GM23338 (cell line): ENCODE data around the gene LMO2. TPM values are rescaled to one million over a fixed set of nuclear protein-coding genes. Genes with fewer than 3 reads are reported as not detected.

Source experiments
- ATAC-seq: fragments of 200-7000 bp; cut with Tn5 transposase; 3 replicates; pipeline ENCODE4 v1.9.1; 2020
- DNase-seq: peaks from one replicate; pipeline ENCODE4 v3.0.0-alpha.2; 2015; ENCODE audit warnings: low spot score
- H2AFZ ChIP-seq: fragments of 200-600 bp; sonication (generic); 2 replicates; pipeline ENCODE4 v1.8.0; 2016; ENCODE audit warnings: antibody characterized with exemption, mild to moderate bottlenecking, moderate library complexity
- H3F3A ChIP-seq: fragments of 200-600 bp; sonication (generic); replicated peaks from 2 replicates; pipeline ENCODE4 v1.8.0; 2017; ENCODE audit warnings: antibody characterized with exemption, mixed run types, low read depth
- H3K27ac ChIP-seq: fragments of 200-600 bp; sonication (generic); 2 replicates; pipeline ENCODE4 v1.6.1; 2016; ENCODE audit warnings: low read depth
- H3K27me3 ChIP-seq: fragments of 200-600 bp; sonication (generic); 2 replicates; pipeline ENCODE4 v1.8.0; 2016; ENCODE audit warnings: mild to moderate bottlenecking, mixed run types, moderate library complexity; ENCODE audit not compliant: insufficient read depth
- H3K36me3 ChIP-seq: fragments of 200-600 bp; sonication (generic); 2 replicates; pipeline ENCODE4 v1.8.0; 2016; ENCODE audit warnings: mild to moderate bottlenecking; ENCODE audit not compliant: insufficient read depth
- H3K4me1 ChIP-seq: fragments of 200-600 bp; sonication (generic); 2 replicates; pipeline ENCODE4 v1.8.0; 2016; ENCODE audit warnings: mild to moderate bottlenecking, moderate library complexity; ENCODE audit not compliant: insufficient read depth
- H3K4me2 ChIP-seq: fragments of 200-600 bp; sonication (generic); 2 replicates; pipeline ENCODE4 v1.7.1; 2017; ENCODE audit warnings: mixed run types
- H3K4me3 ChIP-seq: fragments of 200-600 bp; sonication (generic); 2 replicates; pipeline ENCODE4 v1.6.1; 2016; ENCODE audit warnings: mixed run types
- H3K79me2 ChIP-seq: fragments of 200-600 bp; sonication (generic); replicated peaks from 2 replicates; pipeline ENCODE4 v1.8.0; 2017; ENCODE audit warnings: mild to moderate bottlenecking; ENCODE audit not compliant: insufficient read depth
- H3K9me2 ChIP-seq: fragments of 200-600 bp; sonication (generic); 2 replicates; pipeline ENCODE4 v1.8.0; 2017; ENCODE audit not compliant: insufficient read depth
- H4K20me1 ChIP-seq: fragments of 200-600 bp; sonication (generic); replicated peaks from 2 replicates; pipeline ENCODE4 v1.8.0; 2017; ENCODE audit warnings: mild to moderate bottlenecking; ENCODE audit not compliant: insufficient read depth
- H3K27ac Mint-ChIP-seq: 2 replicates; pipeline ENCODE4 v1.8.0; 2020; ENCODE audit warnings: inconsistent platforms, mild to moderate bottlenecking, moderate library complexity, mixed read lengths
- H3K27me3 Mint-ChIP-seq: 3 replicates; pipeline ENCODE4 v1.8.0; 2022; ENCODE audit warnings: low read depth, mild to moderate bottlenecking, moderate library complexity, mixed read lengths, inconsistent platforms; ENCODE audit not compliant: insufficient read depth, poor library complexity
- H3K36me3 Mint-ChIP-seq: 3 replicates; pipeline ENCODE4 v1.8.0; 2021; ENCODE audit warnings: low read depth, mild to moderate bottlenecking, inconsistent platforms, moderate library complexity, mixed read lengths
- H3K4me1 Mint-ChIP-seq: 3 replicates; pipeline ENCODE4 v1.8.0; 2020; ENCODE audit warnings: mild to moderate bottlenecking, inconsistent platforms, mixed read lengths
- H3K4me3 Mint-ChIP-seq: 3 replicates; pipeline ENCODE4 v1.8.0; 2021; ENCODE audit warnings: moderate library complexity, mild to moderate bottlenecking, inconsistent platforms, mixed read lengths
- H3K9me3 Mint-ChIP-seq: 3 replicates; pipeline ENCODE4 v1.8.0; 2020; ENCODE audit warnings: moderate library complexity, mild to moderate bottlenecking, inconsistent platforms, mixed read lengths
- CTCF ChIP-seq, 2 experiments: fragments of 200-600 bp in 1 of 2; sonication (generic) in 1 of 2; conservative IDR thresholded peaks; 2 replicates each; pipeline versions ENCODE4 v1.5.1 to v1.6.1; 2016 to 2017; ENCODE audit warnings: antibody characterized with exemption in 2 of 2, low read depth in 2 of 2, mild to moderate bottlenecking in 2 of 2, moderate library complexity in 1 of 2
- ETS1 ChIP-seq: IDR thresholded peaks from 2 replicates; pipeline ENCODE4 v1.6.1; 2016; ENCODE audit warnings: antibody characterized with exemption
- EZH2 ChIP-seq: fragments of 200-600 bp; sonication (generic); IDR thresholded peaks from one replicate; pipeline ENCODE4 v1.8.0; 2017; ENCODE audit warnings: antibody characterized with exemption, mild to moderate bottlenecking, low read depth; ENCODE audit not compliant: unreplicated experiment
- EZH2phosphoT487 ChIP-seq: fragments of 200-600 bp; sonication (generic); IDR thresholded peaks from one replicate; pipeline ENCODE4 v1.8.1; 2018; ENCODE audit warnings: antibody characterized with exemption; ENCODE audit not compliant: unreplicated experiment
- JUNB ChIP-seq: IDR thresholded peaks from one replicate; pipeline ENCODE4 v1.6.1; 2016; ENCODE audit warnings: antibody characterized with exemption; ENCODE audit not compliant: unreplicated experiment
- NANOG ChIP-seq: IDR thresholded peaks from 2 replicates; pipeline ENCODE4 v1.6.1; 2016; ENCODE audit warnings: antibody characterized with exemption, borderline replicate concordance
- POLR2AphosphoS5 ChIP-seq: IDR thresholded peaks from 2 replicates; pipeline ENCODE4 v1.6.1; 2016; ENCODE audit warnings: antibody characterized with exemption, low read depth
- REST ChIP-seq: IDR thresholded peaks from one replicate; pipeline ENCODE4 v1.6.1; 2018; ENCODE audit warnings: antibody characterized with exemption; ENCODE audit not compliant: unreplicated experiment
- STAT1 ChIP-seq: IDR thresholded peaks from one replicate; pipeline ENCODE4 v1.6.1; 2016; ENCODE audit warnings: antibody characterized with exemption; ENCODE audit not compliant: unreplicated experiment
- ZNF114 ChIP-seq: fragments of 250-450 bp; sonication (Bioruptor Pico); IDR thresholded peaks from 2 replicates; pipeline ENCODE4 v1.5.0; 2020; ENCODE audit warnings: mild to moderate bottlenecking, moderate library complexity
- ZNF331 ChIP-seq: fragments of 250-450 bp; sonication (Bioruptor Pico); IDR thresholded peaks from 2 replicates; pipeline ENCODE4 v1.5.0; 2020; ENCODE audit warnings: low read depth, mild to moderate bottlenecking, moderate library complexity
- polyA plus RNA-seq: library from polyadenylated mRNA; unstranded; fragments of >200 nt; fragmentation: Nextera tagmentation; extraction: Ambion mirVana; gene quantifications from 2 replicates; pipeline ENCODE4 v1.2.1, GENCODE V29; 2016
- total RNA-seq: library from RNA; depleted of rRNA; stranded (reverse); fragments of >200 nt; shearing (Covaris generic); gene quantifications from 2 replicates; pipeline ENCODE4 v1.2.3, GENCODE V29; 2014

The LMO2 gene
- total and polyA plus RNA-seq, 2 experiments from 2014 or later = 1.4 to 3.1 TPM

GRCh38 chr11:33935005-33935404, 43.1 kb upstream of the LMO2 start:
- no peak overlapping the region for H3K4me3 ChIP-seq
- peaks cover 6% of the 10 kb centered on the region for H3K27me3 Mint-ChIP-seq
- H3K27ac ChIP-seq = no peak overlapping the region
- DNase-seq = no peak
- ATAC-seq = no peak
- H2AFZ ChIP-seq = peak overlapping the region; percentile 52; the same call in 1 of the 2 replicates
- 0 out of 2 replicates have a peak, but pooled peaks cover 6% of the 10 kb centered on the region for H3K9me2 ChIP-seq
- no peaks in the 10 kb centered on the region for H3K36me3 ChIP-seq
- no peak overlapping the region for H3K4me2 ChIP-seq
- H3K4me3 Mint-ChIP-seq = no peak overlapping the region
- peaks cover 12% of the 10 kb centered on the region; the same call in 1 of the 2 replicates for H3K4me1 ChIP-seq
- no peaks in the 10 kb centered on the region for H3K27me3 ChIP-seq
- no peaks in the 10 kb centered on the region for H4K20me1 ChIP-seq
- no peak overlapping the region for H3K27ac Mint-ChIP-seq
- H3K4me1 Mint-ChIP-seq = peaks cover 14% of the 10 kb centered on the region
- H3K79me2 ChIP-seq = no peaks in the 10 kb centered on the region
- H3F3A ChIP-seq = no peaks in the 10 kb centered on the region
- TF ChIP-seq ZNF331 (CRISPR knock-in tag) = no peak
- TF ChIP-seq JUNB = no peak
- TF ChIP-seq EZH2 = no peak
- TF ChIP-seq NANOG = no peak
- H3K9me3 Mint-ChIP-seq = peaks cover 20% of the 10 kb centered on the region
- H3K36me3 Mint-ChIP-seq = peaks cover 17% of the 10 kb centered on the region

- no peak for ATAC-seq
- peaks cover 20% of the 10 kb centered on the region for H3K9me3 Mint-ChIP-seq
- peaks cover 14% of the 10 kb centered on the region; the same call in 1 of the 2 replicates for H3K4me1 ChIP-seq
- no peak for TF ChIP-seq ZNF114
- TF ChIP-seq JUNB = no peak
- no peak for TF ChIP-seq ETS1
- TF ChIP-seq EZH2 = no peak
- no peak for TF ChIP-seq STAT1
- TF ChIP-seq REST = no peak
- no peak for TF ChIP-seq CTCF (conservative IDR thresholded peaks at IDR 0.05; ENCODE audit: low read depth in 2 of 2)
- no peak for TF ChIP-seq ZNF331 (CRISPR knock-in tag)
- TF ChIP-seq POLR2AphosphoS5 = no peak
- no peak for TF ChIP-seq EZH2phosphoT487
Measured at GRCh38 chr11:33934450-33934849, 42.6 kb upstream of the LMO2 start.

More at GRCh38 chr11:33934450-33934849, 42.6 kb upstream of the LMO2 start:
- Histone ChIP-seq H3K4me3 (no peak overlapping the region), H3K9me2 (0 out of 2 replicates have a peak, but pooled peaks cover 6% of the 10 kb centered on the region), H4K20me1 (no peaks in the 10 kb centered on the region), H3K27me3 (no peaks in the 10 kb centered on the region), H2AFZ (no peak overlapping the region), H3F3A (no peaks in the 10 kb centered on the region), H3K27ac (no peak overlapping the region), H3K79me2 (no peaks in the 10 kb centered on the region), H3K4me2 (no peak overlapping the region), H3K36me3 (no peaks in the 10 kb centered on the region)
- no peak for DNase-seq
- Mint-ChIP-seq H3K4me1 (peaks cover 15% of the 10 kb centered on the region), H3K27ac (no peak overlapping the region), H3K36me3 (peaks cover 17% of the 10 kb centered on the region), H3K4me3 (no peak overlapping the region), H3K27me3 (peaks cover 6% of the 10 kb centered on the region)
